Measurements from ENCODE around the gene LAPTM5. TPM values are rescaled to one million over a fixed set of nuclear protein-coding genes. Genes with fewer than 3 reads are reported as not detected.

LAPTM5 gene
- total and polyA plus RNA-seq, 2 of the 8 experiments (the other 6 are each of a cell fraction or from before 2014, with no cell fraction given): 0.37 to 1.4 TPM

- H2BK12ac ChIP-seq (ENCODE audit: low read depth, low read length): no peak overlapping the region
- H3K79me1 ChIP-seq (ENCODE audit: low read depth, low read length): no peaks in the 10 kb centered on the region
- ChIA-PET CTCF (ENCODE audit: partially characterized antibody) (interaction anchor here (1.1 to 2.3 kb wide), 3 partner anchors 12 to 351 kb away, joined by 3 to 6 read pairs (median 4); no protein-coding TSS in a partner anchor), POLR2A (ENCODE audit: partially characterized antibody) (no interaction called here)
- H2BK15ac ChIP-seq (ENCODE audit: low read length): no peak overlapping the region
- no peak overlapping the region for H3K18ac ChIP-seq (ENCODE audit: extremely low read depth, low read length)
- no peaks in the 10 kb centered on the region for H3K79me2 ChIP-seq (ENCODE audit: control insufficient read depth in 1 of 2, insufficient read depth in 2 of 2, low read length in 2 of 2)
- no peak overlapping the region for H3K4ac ChIP-seq (replicated peaks; ENCODE audit: insufficient read length, low read depth, low read length)
- no peak overlapping the region for H3K14ac ChIP-seq (ENCODE audit: insufficient read length)
- H3K4me1 ChIP-seq (replicated peaks in 1 of 4; ENCODE audit: control insufficient read depth in 3 of 4, insufficient read depth in 4 of 4, low read length in 3 of 4): peaks cover 0 to 3% (median under 1%) of the 10 kb centered on the region in 4 experiments; a peak in 4 of 7 replicates
- H2BK5ac ChIP-seq (ENCODE audit: low read depth, low read length): no peak overlapping the region
- FAIRE-seq: no peak
- H4K91ac ChIP-seq (replicated peaks; ENCODE audit: insufficient read length, low read length): no peak overlapping the region
- H3K56ac ChIP-seq (replicated peaks; ENCODE audit: insufficient read length, low read depth, low read length): no peak overlapping the region
- no peak overlapping the region for H3K4me2 ChIP-seq (ENCODE audit: insufficient read depth in 1 of 2, low read depth in 2 of 2, low read length in 2 of 2)
- H3K23ac ChIP-seq (ENCODE audit: insufficient read length): no peak overlapping the region
- no peak overlapping the region for H3K9ac ChIP-seq (replicated peaks in 1 of 4; ENCODE audit: extremely low read depth in 1 of 4, low read depth in 3 of 4, low read length in 3 of 4)
- no peak overlapping the region for H3K4me3 ChIP-seq (ENCODE audit: extremely low read depth in 1 of 4, insufficient read depth in 2 of 4, low read depth in 3 of 4, low read length in 4 of 4)
- H4K8ac ChIP-seq (ENCODE audit: extremely low read depth, insufficient read depth, low read length): no peak overlapping the region
- no peaks in the 10 kb centered on the region for H3K27me3 ChIP-seq (replicated peaks in 1 of 4; ENCODE audit: control insufficient read depth in 3 of 4, extremely low read depth in 1 of 4, insufficient read depth in 3 of 4, low read length in 3 of 4)
- H2BK20ac ChIP-seq (ENCODE audit: low read length): no peak overlapping the region
- no peak overlapping the region for H2AK5ac ChIP-seq (ENCODE audit: low read depth, low read length)
- H2BK120ac ChIP-seq (replicated peaks; ENCODE audit: low read depth, low read length): no peak overlapping the region
- DNase-seq (ENCODE audit: low read depth in 1 of 2, low spot score in 2 of 2): no peak
- peaks cover 0 to 3% of the 10 kb centered on the region in 2 experiments for H4K20me1 ChIP-seq (replicated peaks in 1 of 2; ENCODE audit: control insufficient read depth in 1 of 2, insufficient read depth in 2 of 2, low read length in 2 of 2)
- WGBS, 2 experiments (ENCODE audit: extremely low coverage in 1 of 2, insufficient coverage in 1 of 2, insufficient read length in 1 of 2, insufficient replicate concordance in 2 of 2, low coverage in 1 of 2, low lambda C conversion rate in 2 of 2, missing lambda C conversion rate in 1 of 2): 90% methylated on average over 14 of the region's 14 CpGs; no CpG with 5 or more reads in 1 of the 2 experiments
- no peaks in the 10 kb centered on the region for H3K9me3 ChIP-seq (ENCODE audit: insufficient read depth in 2 of 2, low read depth in 1 of 2, low read length in 1 of 2)
- H3K27ac ChIP-seq (ENCODE audit: low read depth, low read length): no peak overlapping the region
- H4K5ac ChIP-seq (ENCODE audit: insufficient read length, low read depth, low read length): no peak overlapping the region
- no peaks in the 10 kb centered on the region for H3K36me3 ChIP-seq (ENCODE audit: control insufficient read depth in 2 of 4, insufficient read depth in 4 of 4, low read length in 3 of 4)
- H3K23me2 ChIP-seq (ENCODE audit: low read depth, low read length): peaks cover 6% of the 10 kb centered on the region; the same call in 1 of the 2 replicates
- H2AFZ ChIP-seq (ENCODE audit: low read length): no peak overlapping the region
- no peak for TF ChIP-seq JUN (IDR thresholded peaks at IDR 0.05; ENCODE audit: low read depth, low read length)
- no peak for TF ChIP-seq CBX8 (IDR thresholded peaks at IDR 0.05; ENCODE audit: borderline replicate concordance, low read depth, low read length)
- TF ChIP-seq POLR2AphosphoS5 (IDR thresholded peaks at IDR 0.05; ENCODE audit: low read depth, low read length): no peak
- TF ChIP-seq TAF7 (optimal IDR thresholded peaks at IDR 0.05; ENCODE audit: borderline replicate concordance, low read depth, low read length): no peak
- no peak for TF ChIP-seq KDM1A (IDR thresholded peaks at IDR 0.05; ENCODE audit: borderline replicate concordance, low read length)
- TF ChIP-seq RNF2 (IDR thresholded peaks at IDR 0.05; ENCODE audit: borderline replicate concordance, low read depth, low read length, missing control alignments, poor library complexity, severe bottlenecking): no peak
- TF ChIP-seq, protein P1, sequence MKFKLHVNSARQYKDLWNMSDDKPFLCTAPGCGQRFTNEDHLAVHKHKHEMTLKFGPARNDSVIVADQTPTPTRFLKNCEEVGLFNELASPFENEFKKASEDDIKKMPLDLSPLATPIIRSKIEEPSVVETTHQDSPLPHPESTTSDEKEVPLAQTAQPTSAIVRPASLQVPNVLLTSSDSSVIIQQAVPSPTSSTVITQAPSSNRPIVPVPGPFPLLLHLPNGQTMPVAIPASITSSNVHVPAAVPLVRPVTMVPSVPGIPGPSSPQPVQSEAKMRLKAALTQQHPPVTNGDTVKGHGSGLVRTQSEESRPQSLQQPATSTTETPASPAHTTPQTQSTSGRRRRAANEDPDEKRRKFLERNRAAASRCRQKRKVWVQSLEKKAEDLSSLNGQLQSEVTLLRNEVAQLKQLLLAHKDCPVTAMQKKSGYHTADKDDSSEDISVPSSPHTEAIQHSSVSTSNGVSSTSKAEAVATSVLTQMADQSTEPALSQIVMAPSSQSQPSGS (IDR thresholded peaks at IDR 0.05; ENCODE audit: low read length): no peak
- no peak for TF ChIP-seq SIRT6 (IDR thresholded peaks at IDR 0.05; ENCODE audit: low read length)
- TF ChIP-seq BCL11A (IDR thresholded peaks at IDR 0.05; ENCODE audit: low read depth in 2 of 2, low read length in 2 of 2): no peak
- no peak for TF ChIP-seq NANOG (IDR thresholded peaks at IDR 0.05; ENCODE audit: insufficient read depth, low read depth, low read length, poor library complexity, severe bottlenecking)
Observed at GRCh38 chr1:30704765-30705509, 52.6 kb downstream of the LAPTM5 start.
